SK-N-SH treated with all-trans-retinoic acid at 6 μM for 48 hours (cell line): ENCODE results near the gene ADARB2.

ENCODE experiments used
- ARNTL ChIP-seq: fragments of 450-650 bp; formaldehyde crosslinking; IDR thresholded peaks from 2 replicates; pipeline ENCODE4 v1.5.0; 2020; ENCODE audit warnings: low read depth, mild to moderate bottlenecking, moderate library complexity, borderline replicate concordance
- CSRNP3 ChIP-seq: fragments of 250-450 bp; sonication (Bioruptor Pico); IDR thresholded peaks from 2 replicates; pipeline ENCODE4 v1.5.1; 2021; ENCODE audit warnings: mild to moderate bottlenecking, moderate library complexity
- RARB ChIP-seq: fragments of 250-450 bp; sonication (Bioruptor Pico); IDR thresholded peaks from 2 replicates; pipeline ENCODE4 v1.8.0; 2021; ENCODE audit warnings: mild to moderate bottlenecking, moderate library complexity
- ZNF70 ChIP-seq: fragments of 450-650 bp; formaldehyde crosslinking; IDR thresholded peaks from 2 replicates; pipeline ENCODE4 v1.5.0; 2020; ENCODE audit warnings: mild to moderate bottlenecking, moderate library complexity
- TF ChIP-seq, protein P1 (sequence below): fragments of 250-450 bp; sonication (Bioruptor Pico); IDR thresholded peaks from 2 replicates; pipeline ENCODE4 v1.5.1; 2020; ENCODE audit warnings: low read depth, mild to moderate bottlenecking, moderate library complexity

- no peak for TF ChIP-seq RARB (CRISPR knock-in tag)
- TF ChIP-seq CSRNP3 (CRISPR knock-in tag): no peak
- no peak for TF ChIP-seq ZNF70 (CRISPR knock-in tag)
- no peak for TF ChIP-seq ARNTL (CRISPR knock-in tag)
- TF ChIP-seq, protein P1, sequence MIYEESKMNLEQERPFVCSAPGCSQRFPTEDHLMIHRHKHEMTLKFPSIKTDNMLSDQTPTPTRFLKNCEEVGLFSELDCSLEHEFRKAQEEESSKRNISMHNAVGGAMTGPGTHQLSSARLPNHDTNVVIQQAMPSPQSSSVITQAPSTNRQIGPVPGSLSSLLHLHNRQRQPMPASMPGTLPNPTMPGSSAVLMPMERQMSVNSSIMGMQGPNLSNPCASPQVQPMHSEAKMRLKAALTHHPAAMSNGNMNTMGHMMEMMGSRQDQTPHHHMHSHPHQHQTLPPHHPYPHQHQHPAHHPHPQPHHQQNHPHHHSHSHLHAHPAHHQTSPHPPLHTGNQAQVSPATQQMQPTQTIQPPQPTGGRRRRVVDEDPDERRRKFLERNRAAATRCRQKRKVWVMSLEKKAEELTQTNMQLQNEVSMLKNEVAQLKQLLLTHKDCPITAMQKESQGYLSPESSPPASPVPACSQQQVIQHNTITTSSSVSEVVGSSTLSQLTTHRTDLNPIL (CRISPR knock-in tag): no peak
Measured at GRCh38 chr10:1581189-1581588, 156.1 kb downstream of the ADARB2 start.
